Keratinocyte (primary cell): Measurements from ENCODE around the gene MAP2K4. TPM values are rescaled to one million over a fixed set of nuclear protein-coding genes. Genes with fewer than 3 reads are reported as not detected.

ENCODE experiments used
- DNase-seq: peaks from one replicate; pipeline ENCODE4 v3.0.0-alpha.2; 2011; ENCODE audit warnings: low read depth, missing footprints, low spot score
- FAIRE-seq: peaks from 2 replicates; lab custom pipeline; 2011; peaks lifted over from hg19 to GRCh38; lab: Jason Lieb, UNC
- H2AFZ ChIP-seq: 2 replicates; pipeline ENCODE4 v1.6.0; 2012; ENCODE audit warnings: low read length, control low read depth, inconsistent platforms; ENCODE audit not compliant: control insufficient read depth
- H3K27ac ChIP-seq: 2 replicates; pipeline ENCODE4 v1.5.1; 2011; ENCODE audit warnings: low read length; ENCODE audit not compliant: control insufficient read depth, insufficient read depth
- H3K27me3 ChIP-seq: 3 replicates; pipeline ENCODE4 v1.6.0; 2011; ENCODE audit warnings: low read length; ENCODE audit not compliant: control insufficient read depth, insufficient read depth; ENCODE audit errors: extremely low read depth
- H3K36me3 ChIP-seq, 2 experiments: 2 replicates in 1 of 2; 3 replicates in 1 of 2; pipeline ENCODE4 v1.5.1; 2011; ENCODE audit warnings: low read length in 2 of 2, mild to moderate bottlenecking in 1 of 2; ENCODE audit not compliant: control insufficient read depth in 2 of 2, insufficient read depth in 2 of 2; ENCODE audit errors: extremely low read depth in 1 of 2
- H3K4me1 ChIP-seq: 3 replicates; pipeline ENCODE4 v1.5.1; 2011; ENCODE audit warnings: low read length; ENCODE audit not compliant: control insufficient read depth, insufficient read depth; ENCODE audit errors: extremely low read depth
- H3K4me2 ChIP-seq: 3 replicates; pipeline ENCODE4 v1.6.0; 2011; ENCODE audit warnings: low read depth, low read length; ENCODE audit not compliant: control insufficient read depth, insufficient read depth; ENCODE audit errors: extremely low read depth
- H3K4me3 ChIP-seq, 3 experiments: fragments of 200-600 bp in 1 of 3; sonication (generic) in 1 of 3; 2 replicates in 2 of 3; 3 replicates in 1 of 3; pipeline ENCODE4 v1.5.1; 2011 to 2016; ENCODE audit warnings: low read length in 3 of 3, mild to moderate bottlenecking in 3 of 3, control low read depth in 2 of 3, inconsistent platforms in 1 of 3, low read depth in 1 of 3, mixed read lengths in 1 of 3, mixed run types in 1 of 3, moderate library complexity in 1 of 3; ENCODE audit not compliant: control insufficient read depth in 2 of 3, insufficient read depth in 2 of 3; ENCODE audit errors: extremely low read depth in 1 of 3
- H3K79me2 ChIP-seq: 2 replicates; pipeline ENCODE4 v1.6.0; 2012; ENCODE audit warnings: low read length; ENCODE audit not compliant: control insufficient read depth, insufficient read depth
- H3K9ac ChIP-seq: 3 replicates; pipeline ENCODE4 v1.6.0; 2011; ENCODE audit warnings: low read length; ENCODE audit not compliant: control insufficient read depth, insufficient read depth; ENCODE audit errors: extremely low read depth
- H3K9me1 ChIP-seq: 3 replicates; pipeline ENCODE4 v1.6.0; 2011; ENCODE audit warnings: low read length; ENCODE audit not compliant: control insufficient read depth, insufficient read depth; ENCODE audit errors: extremely low read depth
- H3K9me3 ChIP-seq: 2 replicates; pipeline ENCODE4 v1.5.1; 2012; ENCODE audit warnings: low read depth, low read length; ENCODE audit not compliant: control insufficient read depth
- H4K20me1 ChIP-seq: 3 replicates; pipeline ENCODE4 v1.6.0; 2011; ENCODE audit warnings: low read length; ENCODE audit not compliant: control insufficient read depth, insufficient read depth; ENCODE audit errors: extremely low read depth
- CTCF ChIP-seq, 3 experiments: IDR thresholded peaks in 1 of 3; conservative IDR thresholded peaks in 1 of 3; optimal IDR thresholded peaks in 1 of 3; 2 replicates in 2 of 3; 3 replicates in 1 of 3; pipeline versions ENCODE3 to v1.5.1; 2011; ENCODE audit warnings: low read length in 3 of 3, mild to moderate bottlenecking in 3 of 3, moderate library complexity in 2 of 3, control low read depth in 1 of 3, inconsistent platforms in 1 of 3; ENCODE audit not compliant: insufficient read depth in 2 of 3; ENCODE audit errors: extremely low read depth in 1 of 3
- EZH2 ChIP-seq: IDR thresholded peaks from one replicate; pipeline ENCODE4 v1.6.1; 2012; ENCODE audit warnings: inconsistent platforms, mild to moderate bottlenecking, low read length, moderate library complexity
- dilution Hi-C: fragments of 300-500 bp; cut with MboI; formaldehyde crosslinking; loops from one replicate; pipeline ENCODE4 v1.7.0; 2020; ENCODE audit warnings: low sequenced_read_pairs; ENCODE audit not compliant: extremely low pct_ligation_motif_present
- polyA plus RNA-seq, 5 experiments: library from polyadenylated mRNA; depleted of rRNA in 3 of 5; stranded (reverse) in 3 of 5; stranded (forward) in 1 of 5; unstranded in 1 of 5; fragments of >200 nt; gene quantifications; 1 replicate in 1 of 5; 2 replicates in 3 of 5; 3 replicates in 1 of 5; pipeline versions ENCODE4 v1.2.1 to v1.2.3, GENCODE V29; 2011 to 2012; ENCODE audit warnings: missing spikeins in 2 of 5, low read depth in 1 of 5, low replicate concordance in 1 of 5

Gene MAP2K4
- polyA plus RNA-seq, 1 donor (not counting 4 experiments of a cell fraction or from before 2014, with no cell fraction given) = 37.3 TPM

GRCh38 chr17:12035673-12036072 is 15.0 kb downstream of the MAP2K4 start:
- Histone ChIP-seq H3K27me3 (no peaks in the 10 kb centered on the region), H3K9me1 (no peaks in the 10 kb centered on the region), H3K4me3 (no peak overlapping the region), H3K4me1 (peaks cover 18% of the 10 kb centered on the region), H3K9me3 (no peaks in the 10 kb centered on the region), H3K79me2 (peaks cover 77% of the 10 kb centered on the region), H2AFZ (no peak overlapping the region), H3K9ac (no peak overlapping the region), H3K27ac (no peak overlapping the region), H4K20me1 (peaks cover 12% of the 10 kb centered on the region), H3K36me3 (peaks cover 0 to 7% of the 10 kb centered on the region in 2 experiments), H3K4me2 (no peak overlapping the region)
- no peak for DNase-seq
- dilution Hi-C loops = no loop called here
- TF ChIP-seq CTCF (optimal IDR thresholded peaks at IDR 0.05 in 1 of 3, IDR thresholded peaks at IDR 0.05 in 1 of 3, conservative IDR thresholded peaks at IDR 0.05 in 1 of 3; ENCODE audit: extremely low read depth in 1 of 3, insufficient read depth in 2 of 3, low read length in 3 of 3) (no peak), EZH2 (no peak)
- FAIRE-seq = no peak

- no peak for DNase-seq
- Histone ChIP-seq H3K9me1 (no peaks in the 10 kb centered on the region), H3K27me3 (no peaks in the 10 kb centered on the region), H3K4me2 (no peak overlapping the region), H3K36me3 (peaks cover 0 to 4% of the 10 kb centered on the region in 2 experiments), H3K4me1 (peaks cover 32% of the 10 kb centered on the region), H3K9ac (no peak overlapping the region), H3K9me3 (no peaks in the 10 kb centered on the region), H3K4me3 (no peak overlapping the region), H2AFZ (no peak overlapping the region), H4K20me1 (peaks cover 11% of the 10 kb centered on the region), H3K79me2 (peaks cover 63% of the 10 kb centered on the region), H3K27ac (no peak overlapping the region)
- dilution Hi-C loops = no loop called here
- no peak for TF ChIP-seq CTCF (optimal IDR thresholded peaks at IDR 0.05 in 1 of 3, IDR thresholded peaks at IDR 0.05 in 1 of 3, conservative IDR thresholded peaks at IDR 0.05 in 1 of 3; ENCODE audit: extremely low read depth in 1 of 3, insufficient read depth in 2 of 3, low read length in 3 of 3)
- no peak for TF ChIP-seq EZH2
- FAIRE-seq = no peak
Measured at GRCh38 chr17:12037970-12038369, 17.3 kb downstream of the MAP2K4 start.
